HG03175 (cell line): ENCODE data around the gene AJM1.

Experiments used
- ATAC-seq: cut with Tn5 transposase; IDR thresholded peaks from one replicate; pipeline ENCODE4 v1.9.1; 2021; ENCODE audit warnings: mild to moderate bottlenecking, moderate library complexity; ENCODE audit not compliant: unreplicated experiment

AJM1 gene

DNA sequence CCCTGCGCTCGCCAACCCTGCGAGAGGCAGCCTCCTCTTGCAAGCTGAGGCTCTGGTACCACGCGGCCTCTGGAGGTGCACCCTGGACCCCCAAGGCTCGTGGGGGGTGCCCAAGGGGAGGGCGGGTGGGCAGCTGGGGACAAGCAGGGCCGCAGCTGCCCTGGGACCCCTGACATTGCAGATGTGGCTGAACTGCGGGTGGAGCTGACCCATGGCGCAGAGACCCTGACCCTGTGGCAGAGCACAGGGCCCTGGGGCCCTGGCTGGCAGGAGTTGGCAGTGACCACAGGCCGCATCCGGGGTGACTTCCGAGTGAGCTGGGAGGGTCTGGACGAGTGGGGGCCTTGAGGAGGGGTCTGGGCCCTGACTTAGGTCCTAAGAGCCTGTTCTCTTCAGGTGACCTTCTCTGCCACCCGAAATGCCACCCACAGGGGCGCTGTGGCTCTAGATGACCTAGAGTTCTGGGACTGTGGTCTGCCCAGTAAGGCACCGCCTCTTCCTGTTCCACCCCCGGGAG lies 11.4 kb downstream of the AJM1 start:
- ATAC-seq: no peak

DNA sequence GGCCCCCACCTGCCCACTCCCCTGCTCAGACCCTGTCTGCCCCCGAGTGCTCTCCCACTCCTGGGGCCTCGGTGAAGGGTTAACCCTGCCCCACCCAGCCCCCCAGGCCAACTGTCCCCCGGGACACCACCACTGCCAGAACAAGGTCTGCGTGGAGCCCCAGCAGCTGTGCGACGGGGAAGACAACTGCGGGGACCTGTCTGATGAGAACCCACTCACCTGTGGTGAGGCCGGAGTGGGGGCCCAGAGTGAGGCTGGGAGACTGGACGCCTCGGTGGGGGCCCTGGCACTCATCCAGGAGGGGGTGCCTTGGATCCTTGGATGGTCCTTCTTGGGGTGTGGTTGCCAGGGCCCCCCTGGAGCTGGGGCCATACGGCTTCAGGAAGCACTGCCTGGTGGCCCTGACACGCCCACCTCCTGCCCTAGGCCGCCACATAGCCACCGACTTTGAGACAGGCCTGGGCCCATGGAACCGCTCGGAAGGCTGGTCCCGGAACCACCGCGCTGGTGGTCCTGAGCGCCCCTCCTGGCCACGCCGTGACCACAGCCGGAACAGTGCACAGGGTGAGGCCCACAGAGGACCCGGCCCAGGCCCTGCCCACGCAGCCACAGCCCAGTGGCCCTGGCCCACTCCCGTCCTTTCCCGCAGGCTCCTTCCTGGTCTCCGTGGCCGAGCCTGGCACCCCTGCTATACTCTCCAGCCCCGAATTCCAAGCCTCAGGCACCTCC lies 12.0 kb downstream of the AJM1 start:
- no peak for ATAC-seq

DNA sequence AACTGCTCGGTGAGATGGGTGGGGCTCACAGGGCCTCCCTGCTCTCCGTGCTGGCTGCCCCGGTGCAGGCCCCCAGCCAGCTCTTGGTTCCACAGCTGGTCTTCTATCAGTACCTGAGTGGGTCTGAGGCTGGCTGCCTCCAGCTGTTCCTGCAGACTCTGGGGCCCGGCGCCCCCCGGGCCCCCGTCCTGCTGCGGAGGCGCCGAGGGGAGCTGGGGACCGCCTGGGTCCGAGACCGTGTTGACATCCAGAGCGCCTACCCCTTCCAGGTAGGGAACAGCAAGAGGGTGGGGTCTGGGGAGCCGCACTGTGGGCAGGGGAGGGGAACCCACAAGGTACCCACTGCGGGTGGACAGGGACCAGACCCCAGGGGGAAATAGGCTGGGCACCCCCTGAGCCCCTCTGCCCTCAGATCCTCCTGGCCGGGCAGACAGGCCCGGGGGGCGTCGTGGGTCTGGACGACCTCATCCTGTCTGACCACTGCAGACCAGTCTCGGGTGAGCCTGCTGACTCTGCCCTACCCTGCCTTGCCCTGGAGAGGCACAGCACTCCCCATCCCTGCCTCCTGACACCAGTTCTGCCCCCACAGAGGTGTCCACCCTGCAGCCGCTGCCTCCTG lies 12.7 kb downstream of the AJM1 start:
- ATAC-seq: no peak

DNA sequence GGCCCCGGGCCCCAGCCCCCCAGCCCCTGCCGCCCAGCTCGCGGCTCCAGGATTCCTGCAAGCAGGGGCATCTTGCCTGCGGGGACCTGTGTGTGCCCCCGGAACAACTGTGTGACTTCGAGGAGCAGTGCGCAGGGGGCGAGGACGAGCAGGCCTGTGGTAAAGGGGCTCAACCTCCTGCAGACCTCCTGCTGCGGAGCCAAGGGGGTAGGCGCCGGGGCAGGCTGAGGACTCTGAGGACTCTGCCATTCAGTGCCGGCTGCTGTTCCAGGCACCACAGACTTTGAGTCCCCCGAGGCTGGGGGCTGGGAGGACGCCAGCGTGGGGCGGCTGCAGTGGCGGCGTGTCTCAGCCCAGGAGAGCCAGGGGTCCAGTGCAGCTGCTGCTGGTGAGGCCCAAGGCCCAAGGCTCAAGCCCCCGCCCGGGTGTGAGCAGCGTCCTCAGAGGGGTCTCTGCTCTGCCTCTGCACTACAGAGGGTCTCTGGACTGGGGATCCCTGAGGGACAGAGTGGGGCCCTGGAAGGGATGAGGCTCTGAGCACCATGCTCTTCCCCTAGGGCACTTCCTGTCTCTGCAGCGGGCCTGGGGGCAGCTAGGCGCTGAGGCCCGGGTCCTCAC lies 13.3 kb downstream of the AJM1 start:
- ATAC-seq: no peak

DNA sequence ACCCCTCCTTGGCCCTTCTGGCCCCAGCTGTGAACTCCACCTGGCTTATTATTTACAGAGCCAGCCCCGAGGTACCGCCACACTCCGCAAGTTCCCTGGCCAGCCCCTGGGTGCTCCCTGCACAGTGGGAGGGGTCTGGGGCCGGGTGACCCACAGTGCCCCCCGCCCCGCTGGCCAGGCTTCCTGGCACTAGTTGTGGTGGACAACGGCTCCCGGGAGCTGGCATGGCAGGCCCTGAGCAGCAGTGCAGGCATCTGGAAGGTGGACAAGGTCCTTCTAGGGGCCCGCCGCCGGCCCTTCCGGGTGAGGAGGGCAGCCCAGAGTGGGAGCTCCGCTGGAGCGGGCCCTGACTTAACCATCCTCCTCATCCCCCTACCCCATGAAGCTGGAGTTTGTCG lies 13.8 kb downstream of the AJM1 start:
- no peak for ATAC-seq

DNA sequence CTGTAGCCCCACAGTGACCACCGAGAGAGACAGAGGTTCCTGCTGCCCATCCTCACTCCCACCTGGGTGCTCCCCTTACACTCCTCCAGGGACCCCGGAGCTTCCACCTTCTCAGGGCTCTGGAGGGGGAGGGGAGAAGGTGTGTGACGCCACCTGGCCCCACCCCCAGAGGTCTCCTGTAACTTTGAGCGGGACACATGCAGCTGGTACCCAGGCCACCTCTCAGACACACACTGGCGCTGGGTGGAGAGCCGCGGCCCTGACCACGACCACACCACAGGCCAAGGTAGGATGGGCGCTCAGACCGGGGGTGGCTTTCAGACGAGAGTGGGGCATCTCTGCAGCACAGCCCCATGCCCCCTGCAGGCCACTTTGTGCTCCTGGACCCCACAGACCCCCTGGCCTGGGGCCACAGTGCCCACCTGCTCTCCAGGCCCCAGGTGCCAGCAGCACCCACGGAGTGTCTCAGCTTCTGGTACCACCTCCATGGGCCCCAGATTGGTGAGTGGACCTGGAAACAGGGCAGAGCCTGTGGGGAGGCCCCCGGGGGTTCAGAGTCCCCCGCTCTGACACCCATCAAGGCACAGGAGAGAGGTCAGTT lies 14.4 kb downstream of the AJM1 start:
- ATAC-seq: no peak

DNA sequence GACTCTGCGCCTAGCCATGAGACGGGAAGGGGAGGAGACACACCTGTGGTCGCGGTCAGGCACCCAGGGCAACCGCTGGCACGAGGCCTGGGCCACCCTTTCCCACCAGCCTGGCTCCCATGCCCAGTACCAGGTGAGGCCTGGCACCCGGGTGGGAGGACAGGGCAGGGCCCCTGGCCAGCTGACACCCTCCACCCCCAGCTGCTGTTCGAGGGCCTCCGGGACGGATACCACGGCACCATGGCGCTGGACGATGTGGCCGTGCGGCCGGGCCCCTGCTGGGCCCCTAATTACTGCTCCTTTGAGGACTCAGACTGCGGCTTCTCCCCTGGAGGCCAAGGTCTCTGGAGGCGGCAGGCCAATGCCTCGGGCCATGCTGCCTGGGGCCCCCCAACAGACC lies 14.9 kb downstream of the AJM1 start:
- no peak for ATAC-seq

DNA sequence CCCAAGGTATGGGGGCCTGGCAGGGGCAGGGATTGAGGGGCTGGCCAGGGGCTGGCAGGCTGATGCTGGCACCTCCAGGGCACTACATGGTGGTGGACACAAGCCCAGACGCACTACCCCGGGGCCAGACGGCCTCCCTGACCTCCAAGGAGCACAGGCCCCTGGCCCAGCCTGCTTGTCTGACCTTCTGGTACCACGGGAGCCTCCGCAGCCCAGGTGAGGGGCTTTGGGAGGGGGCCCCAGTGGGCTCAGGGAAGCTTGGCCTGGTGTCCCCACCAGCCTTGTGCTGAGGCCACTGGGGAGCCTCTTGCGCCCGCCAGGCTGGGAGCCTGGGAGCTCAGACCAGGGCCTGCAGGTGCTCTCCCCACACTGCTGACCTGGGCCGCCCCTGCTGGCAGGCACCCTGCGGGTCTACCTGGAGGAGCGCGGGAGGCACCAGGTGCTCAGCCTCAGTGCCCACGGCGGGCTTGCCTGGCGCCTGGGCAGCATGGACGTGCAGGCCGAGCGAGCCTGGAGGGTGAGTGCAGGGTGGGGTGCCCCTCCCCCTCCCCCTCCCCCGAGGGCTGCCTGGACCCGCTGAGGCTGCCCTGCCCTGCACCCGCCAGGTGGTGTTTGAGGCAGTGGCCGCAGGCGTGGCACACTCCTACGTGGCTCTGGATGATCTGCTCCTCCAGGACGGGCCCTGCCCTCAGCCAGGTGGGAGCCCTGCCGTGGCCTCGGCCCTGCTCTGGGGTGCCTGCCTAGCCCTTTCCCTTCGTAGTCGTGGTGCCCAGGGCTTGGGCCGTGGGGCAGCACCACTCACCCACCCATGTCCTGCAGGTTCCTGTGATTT lies 15.5 kb downstream of the AJM1 start:
- ATAC-seq: no peak

DNA sequence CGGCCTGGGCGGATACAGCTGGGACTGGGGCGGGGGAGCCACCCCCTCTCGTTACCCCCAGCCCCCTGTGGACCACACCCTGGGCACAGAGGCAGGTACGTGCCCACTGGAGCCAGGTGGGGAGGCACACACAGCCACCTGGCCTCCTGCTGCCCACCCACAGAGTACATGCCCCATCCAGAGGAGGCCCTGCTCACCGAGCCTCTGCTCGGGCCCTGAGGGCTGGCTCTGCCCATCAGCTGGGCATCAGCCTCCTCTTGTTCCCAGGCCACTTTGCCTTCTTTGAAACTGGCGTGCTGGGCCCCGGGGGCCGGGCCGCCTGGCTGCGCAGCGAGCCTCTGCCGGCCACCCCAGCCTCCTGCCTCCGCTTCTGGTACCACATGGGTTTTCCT lies 16.2 kb downstream of the AJM1 start:
- ATAC-seq: no peak

DNA sequence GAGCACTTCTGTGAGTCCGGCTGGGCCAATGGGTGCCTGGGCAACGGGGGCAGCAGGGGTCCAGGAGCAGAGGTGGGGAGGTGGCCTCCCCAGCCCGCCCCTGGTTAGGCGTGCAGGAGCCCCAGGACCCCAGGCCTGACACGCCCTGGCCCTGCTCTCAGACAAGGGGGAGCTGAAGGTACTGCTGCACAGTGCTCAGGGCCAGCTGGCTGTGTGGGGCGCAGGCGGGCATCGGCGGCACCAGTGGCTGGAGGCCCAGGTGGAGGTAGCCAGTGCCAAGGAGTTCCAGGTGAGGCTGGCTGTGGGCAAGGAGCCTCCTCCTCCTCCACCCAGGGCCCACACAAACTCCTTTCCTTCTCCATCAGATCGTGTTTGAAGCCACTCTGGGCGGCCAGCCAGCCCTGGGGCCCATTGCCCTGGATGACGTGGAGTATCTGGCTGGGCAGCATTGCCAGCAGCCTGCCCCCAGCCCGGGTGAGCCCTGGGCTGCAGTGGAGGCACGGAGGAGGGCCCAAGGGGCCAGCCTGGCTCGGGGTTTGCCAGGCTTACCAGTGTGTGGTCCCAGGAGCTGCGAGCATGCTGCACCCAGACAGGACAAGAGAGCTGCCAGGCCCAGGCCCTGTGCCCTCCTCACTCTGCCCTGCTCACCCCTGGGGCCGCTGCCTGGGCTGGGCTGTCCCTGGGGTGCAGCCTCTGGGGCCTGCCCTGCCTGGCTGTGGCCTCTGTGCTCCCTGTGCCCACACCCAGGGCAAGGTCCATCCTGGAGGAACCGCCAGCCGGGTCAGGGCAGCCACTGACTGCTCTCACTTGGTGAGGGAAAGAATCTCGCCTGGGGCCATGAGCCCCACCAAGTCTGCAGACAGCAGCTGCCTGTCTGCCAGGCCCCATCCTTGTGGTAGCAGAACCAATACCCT lies 16.8 kb downstream of the AJM1 start:
- ATAC-seq: no peak

DNA sequence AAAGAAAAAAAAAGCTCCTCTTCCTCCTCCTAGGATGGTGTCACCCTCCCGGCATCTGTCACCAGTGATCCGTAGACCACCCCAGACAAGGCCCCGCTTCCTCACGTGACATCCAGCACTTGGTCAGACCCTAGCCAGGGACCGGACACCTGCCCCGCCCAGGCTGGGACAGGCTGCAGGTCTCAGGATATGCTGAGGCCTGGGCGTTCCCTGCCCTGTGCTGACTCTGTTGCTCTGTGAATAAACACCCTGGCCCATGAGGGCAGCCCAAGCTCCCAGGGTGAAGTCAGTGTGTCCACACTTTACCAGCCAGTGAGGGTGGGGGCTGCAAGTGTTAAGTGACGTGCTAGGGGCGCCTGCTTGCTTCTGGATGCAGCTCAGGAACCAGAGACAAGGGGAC lies 18.3 kb downstream of the AJM1 start:
- ATAC-seq: no peak

DNA sequence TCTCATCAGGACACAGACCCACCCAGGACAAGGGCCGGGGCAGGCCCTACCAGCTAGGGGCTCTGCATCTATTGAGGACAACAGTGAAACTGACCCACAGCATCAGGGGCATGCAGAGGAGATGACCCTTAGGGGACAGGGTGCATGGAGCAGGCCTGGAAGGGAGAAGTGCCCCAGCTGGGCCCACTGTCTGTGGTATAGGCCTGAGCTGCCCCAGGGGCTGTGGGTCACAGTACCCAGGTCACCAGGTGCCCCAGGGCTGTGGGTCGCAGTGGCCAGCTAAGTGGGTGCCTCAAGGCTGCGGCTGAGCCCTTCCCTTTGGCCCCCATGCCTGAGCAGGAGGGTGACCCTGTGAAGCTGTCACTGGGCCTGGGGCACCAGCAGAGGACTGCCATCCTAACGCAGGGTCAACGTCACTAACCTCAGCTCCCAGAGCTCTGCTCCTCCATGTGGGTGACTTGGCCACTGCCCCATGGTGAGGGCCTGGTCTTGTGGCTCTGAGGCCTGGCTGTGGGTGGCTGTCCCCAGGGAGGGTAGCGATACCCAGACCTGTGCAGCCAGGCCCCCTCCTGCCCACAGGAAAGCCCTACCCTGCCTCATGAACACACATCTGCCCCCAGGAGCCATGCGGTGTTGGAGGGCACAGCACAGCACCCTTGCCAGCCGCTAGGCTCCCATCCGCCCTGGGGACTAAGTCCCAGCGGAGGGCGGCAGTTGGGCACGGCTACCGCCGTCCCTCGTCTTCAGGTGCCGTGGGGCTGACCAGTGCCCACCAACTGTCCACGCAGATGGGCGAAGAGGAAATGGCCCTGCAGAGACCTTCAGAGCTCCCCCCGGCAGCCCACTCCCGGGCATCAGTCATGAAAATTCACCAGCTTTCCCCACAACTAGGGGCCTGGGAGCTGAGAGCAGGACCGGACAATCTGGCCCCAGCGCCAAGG lies 18.9 kb downstream of the AJM1 start:
- ATAC-seq: no peak

DNA sequence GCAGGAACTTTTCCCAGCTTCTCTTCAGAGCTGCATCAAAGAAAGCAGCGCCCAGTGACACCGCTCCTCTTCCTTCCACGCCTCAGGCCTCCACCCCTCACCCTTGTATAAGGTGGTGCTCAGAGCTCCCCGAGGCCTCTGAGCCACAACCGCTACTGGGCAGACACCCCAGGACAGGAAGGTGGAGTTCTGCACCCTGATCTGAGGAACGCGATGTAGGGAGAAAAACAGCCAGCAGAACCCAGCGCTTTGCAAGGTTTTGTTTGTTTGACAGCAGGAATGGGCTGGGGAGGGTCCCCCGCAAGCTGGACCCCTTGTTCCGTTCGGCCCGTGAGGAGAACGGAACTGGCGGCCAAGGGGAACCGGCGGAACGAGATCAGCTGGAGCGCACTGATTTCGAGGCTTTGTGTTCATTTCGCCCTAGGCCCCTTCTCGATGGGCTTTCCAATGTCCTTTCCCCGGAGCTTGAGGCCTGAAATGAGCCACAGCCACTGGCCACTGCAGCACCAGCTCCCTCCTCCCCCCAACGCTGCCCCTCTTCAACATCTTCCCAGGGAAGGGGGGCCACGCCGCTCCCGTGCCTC lies 19.7 kb downstream of the AJM1 start:
- ATAC-seq: no peak

DNA sequence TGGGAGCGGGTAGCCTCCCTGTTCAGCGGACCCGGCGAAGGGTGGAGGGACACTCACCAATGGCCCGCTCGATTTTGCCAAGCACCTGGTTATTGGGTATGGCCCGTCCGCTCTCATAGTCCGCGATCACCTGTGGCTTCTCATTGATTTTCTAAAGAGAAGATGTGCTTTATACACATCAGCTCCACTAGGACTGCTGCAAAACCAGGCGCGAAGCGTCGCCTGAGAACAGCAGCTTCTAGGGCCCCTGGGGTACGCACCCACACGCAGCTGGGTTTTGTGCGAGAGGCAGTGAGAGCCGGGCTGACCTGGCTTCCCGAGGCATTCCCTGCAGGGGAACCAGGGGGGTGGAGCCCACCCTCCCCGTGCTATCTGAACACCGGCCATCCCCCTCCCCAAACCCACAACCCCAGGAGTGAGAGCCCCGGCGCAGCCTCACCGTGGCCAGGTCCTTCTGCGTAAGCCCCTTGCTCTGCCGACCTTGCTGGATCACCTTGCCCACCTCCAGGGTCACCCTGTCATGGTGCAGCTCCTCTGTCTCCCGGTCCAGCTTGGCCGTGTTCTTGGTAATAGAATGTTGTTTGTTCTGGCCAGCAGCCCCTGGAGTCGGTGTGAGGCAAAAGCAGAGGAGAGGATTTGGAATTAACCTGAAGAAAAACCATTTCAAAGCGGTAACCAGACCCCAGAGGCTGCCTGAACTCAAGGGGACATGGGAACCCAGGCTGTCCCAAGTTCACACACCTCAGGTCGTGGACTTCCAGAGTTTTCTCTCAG lies 20.8 kb downstream of the AJM1 start:
- no peak for ATAC-seq

DNA sequence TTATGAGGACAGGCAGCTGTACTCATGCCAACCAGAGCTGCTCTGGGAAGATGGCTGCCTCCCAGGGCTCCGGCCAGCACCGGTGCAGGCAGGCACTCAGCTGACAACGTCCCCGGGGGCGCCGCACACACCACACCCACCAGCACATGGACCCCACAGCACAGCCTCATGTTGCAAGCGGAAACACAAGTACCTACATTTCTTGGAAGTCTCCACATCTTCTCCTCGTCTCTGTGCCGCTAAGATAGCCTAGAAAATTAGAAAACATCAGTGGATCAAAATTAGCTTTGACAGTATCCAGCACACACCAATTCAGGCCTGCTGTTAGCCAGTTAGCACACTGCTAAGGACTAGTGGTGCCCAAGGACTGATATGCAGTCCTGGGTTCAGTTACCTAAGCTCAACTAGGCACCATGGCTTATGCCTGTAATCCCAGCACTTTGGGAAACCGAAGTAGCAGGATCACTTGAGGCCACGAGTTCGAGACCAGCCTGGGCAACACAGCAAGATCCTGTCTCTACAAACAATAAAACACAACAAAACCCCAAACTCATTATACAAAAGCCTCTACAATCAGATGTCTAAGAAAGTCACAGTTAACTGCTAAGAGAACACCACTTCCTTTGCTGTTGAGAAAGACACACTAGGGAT lies 21.5 kb downstream of the AJM1 start:
- no peak for ATAC-seq

DNA sequence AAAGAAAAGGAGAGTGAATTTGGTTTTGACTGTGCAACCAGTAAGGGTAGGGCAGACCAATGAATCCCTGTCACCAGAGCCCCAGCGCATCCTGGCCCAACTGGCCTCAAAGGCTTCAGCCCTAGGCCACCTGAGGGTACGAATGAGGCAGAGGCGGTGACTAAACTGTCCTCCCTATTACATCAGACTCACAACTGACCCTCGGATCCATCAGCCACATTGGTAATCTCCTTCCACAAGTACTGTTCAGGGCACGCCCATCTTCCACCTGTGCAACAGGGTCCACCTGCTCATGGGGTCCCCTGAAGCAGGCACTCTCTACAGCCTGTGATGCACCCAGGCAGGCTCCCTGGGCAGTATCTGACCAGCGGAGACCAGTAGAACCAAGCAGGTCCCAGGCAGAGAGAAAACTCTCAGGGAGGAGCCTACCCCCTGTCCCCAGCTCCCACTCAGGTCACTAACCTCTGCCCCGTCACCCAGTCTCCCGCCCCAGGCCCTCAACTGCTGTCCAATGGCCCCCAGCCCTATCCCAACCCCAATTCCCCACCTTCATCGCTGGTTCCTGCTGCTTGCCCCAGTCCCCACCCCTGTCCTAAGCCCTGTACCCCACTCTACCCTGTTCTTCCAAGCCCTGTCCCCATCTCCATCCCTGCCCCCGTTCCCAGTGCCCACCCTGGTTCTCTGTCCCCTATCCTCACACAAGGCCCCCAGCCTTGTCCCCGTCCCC lies 22.9 kb downstream of the AJM1 start:
- no peak for ATAC-seq

DNA sequence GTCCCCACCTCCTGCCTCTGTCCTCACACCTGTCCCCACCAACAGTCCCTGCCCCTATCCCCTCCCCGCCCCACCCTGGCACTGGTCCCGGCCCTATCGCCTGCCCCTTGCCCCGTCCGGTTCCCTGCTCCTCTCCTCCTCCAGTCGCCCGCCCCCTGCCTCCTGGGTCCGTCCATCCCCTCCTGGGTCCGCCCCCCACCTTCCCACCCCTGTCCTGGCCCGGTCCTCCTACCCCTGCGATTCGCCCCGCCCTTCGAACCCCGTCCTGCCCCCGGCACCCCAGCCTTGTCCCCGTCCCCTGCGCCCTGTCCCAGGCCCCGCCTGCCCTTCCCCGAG lies 23.5 kb downstream of the AJM1 start:
- ATAC-seq: no peak
